GDM1 (cell line): Measurements from ENCODE around the gene ZBTB8A.
A peak's percentile ranks its signal among the peaks of the same experiment; 100 is the strongest.
"Not testable (repeated sequence)": the region's sequence is repeated elsewhere in the genome, so short reads cannot be mapped to it uniquely, and the experiment has no call there.

Experiments
- DNase-seq: peaks from one replicate; lab custom pipeline; 2025; lab: John Stamatoyannopoulos, UW

The ZBTB8A gene

DNA sequence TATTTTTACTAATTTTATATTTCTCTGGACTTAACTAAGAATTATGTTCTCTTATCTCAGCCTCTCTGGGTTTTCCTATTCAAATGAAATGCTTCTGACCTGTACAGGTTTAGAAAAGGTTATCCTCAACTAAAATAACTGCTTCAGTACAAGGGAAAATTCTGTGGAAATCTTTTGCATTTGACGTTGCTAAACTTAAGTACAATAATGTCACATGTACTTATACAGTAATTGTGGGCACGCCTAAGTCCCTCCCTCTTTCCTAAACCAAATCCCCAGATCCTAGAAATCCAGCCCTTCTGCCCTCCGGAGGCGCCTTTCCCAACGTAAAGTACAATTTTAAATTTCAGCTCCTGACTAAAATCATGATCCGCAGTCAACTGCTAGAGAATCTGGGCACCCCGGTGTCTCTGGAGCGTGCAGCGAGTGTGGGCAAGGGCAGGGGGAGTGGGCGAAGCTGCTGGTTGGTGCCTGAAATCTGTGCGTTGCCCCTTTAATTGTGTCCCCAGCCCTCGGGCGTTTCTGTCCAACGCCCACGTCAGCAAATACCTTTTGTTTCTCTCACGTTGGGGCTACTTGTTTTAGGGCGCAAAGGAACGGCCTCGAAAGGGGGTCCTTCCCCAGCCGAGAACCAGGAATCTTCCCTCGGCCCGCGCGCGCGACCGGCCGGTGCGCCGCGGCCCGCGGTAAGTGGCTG, at the start of gene ZBTB8A:
Gene ZBTB8A (plus strand): TSS at position 541 of the 697 bp plus-strand sequence. CDS start 53,505 bp downstream, outside the sequence.
- peak; percentile 42 for DNase-seq

DNA sequence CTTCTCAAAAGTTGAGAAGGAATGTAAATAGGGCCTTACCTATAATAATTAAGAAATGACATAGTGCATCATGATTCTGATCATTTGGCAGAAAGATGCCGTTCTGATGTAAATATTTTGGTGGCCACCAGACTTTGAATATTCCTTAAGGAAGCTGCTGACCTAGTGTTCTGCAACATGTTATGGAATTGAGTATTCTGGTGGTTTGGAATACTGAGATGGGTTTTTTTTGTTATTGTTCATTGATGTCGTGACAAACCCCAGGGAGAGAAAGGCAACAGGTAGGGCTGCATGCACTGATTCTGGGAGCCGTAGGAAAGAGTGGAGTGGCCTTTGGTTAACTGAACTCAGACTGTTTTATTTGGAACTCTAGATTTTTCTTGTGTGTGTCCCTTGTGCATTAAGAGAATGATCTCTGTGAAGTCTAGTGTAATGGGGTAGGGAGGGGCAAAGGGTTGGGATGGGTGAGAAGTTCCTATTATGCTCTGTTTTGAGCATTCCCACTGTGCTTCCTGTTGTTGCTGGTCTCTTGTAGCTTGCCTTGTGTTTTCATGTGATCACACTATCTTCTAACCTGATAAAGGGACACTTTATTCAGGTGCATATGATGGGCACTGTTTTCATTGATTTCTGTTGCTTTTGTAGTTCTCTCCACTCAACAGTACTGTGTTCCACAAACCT, 49.3 kb upstream of the ZBTB8A start:
- DNase-seq, result no peak

DNA sequence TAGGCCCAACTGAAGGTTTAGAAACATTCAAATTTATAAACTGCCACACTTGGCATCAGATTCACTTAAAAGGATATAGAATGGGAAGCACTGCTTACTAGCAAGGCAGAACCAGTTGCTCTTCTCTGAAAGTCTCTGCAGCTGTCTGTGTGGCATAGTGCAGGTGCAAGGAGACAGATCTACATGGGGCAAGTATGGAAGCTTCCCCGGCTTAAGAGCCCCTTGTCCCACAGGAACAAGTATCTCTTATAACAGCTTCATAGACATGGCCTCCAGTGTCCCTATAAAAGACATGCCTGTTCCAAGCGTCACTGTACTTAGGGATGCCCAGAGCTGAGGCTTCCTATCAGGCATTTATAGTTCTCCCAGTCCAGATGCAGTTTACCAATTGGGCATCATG, 47.8 kb upstream of the ZBTB8A start:
- DNase-seq, result no peak

DNA sequence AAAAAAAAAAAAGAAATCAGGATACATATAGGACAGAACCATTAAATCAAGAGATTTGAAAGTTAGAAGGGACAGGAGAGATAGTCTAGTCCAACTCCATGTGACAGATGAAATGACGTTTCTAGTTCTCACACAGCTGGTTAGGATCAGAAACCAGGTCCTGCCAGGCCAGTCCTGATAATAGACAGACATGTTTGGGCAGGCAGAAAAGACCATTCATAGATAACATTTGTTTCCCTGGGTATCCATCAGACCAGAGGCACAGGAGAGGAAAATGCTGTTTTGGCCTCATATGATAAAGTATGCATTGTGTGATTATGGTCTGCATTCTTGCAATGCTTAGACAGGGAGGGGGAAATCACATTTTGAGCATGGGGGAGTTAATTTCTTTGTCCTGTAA, 45.0 kb upstream of the ZBTB8A start:
- no peak for DNase-seq

DNA sequence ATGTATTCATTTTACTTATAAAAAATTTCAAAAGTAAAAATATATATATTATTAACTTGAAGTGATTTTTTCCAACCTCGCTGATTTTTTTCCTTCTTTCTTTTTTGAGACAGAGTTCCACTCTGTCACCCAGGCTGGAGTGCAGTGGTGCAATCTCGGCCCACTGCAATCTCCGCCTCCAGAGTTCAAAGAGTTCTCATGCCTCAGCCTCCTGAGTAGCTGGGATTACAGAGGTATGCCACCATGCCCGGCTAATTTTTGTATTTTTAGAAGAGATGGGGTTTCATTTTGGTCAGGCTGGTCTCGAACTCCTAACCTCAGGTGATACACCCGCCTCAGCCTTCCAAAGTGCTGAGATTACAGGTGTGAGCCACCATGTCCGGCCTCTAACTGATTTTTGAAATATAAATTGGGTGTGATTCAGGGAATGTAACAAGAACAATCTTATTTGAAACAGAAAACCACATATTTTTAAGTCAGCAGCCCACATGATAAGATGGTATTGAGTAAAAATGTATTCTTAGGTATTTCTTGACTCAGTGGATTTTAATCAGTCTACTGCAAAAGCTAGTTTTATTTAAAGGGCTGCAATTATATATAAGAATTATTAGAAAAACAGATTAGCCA, 44.4 kb upstream of the ZBTB8A start:
- no peak for DNase-seq

DNA sequence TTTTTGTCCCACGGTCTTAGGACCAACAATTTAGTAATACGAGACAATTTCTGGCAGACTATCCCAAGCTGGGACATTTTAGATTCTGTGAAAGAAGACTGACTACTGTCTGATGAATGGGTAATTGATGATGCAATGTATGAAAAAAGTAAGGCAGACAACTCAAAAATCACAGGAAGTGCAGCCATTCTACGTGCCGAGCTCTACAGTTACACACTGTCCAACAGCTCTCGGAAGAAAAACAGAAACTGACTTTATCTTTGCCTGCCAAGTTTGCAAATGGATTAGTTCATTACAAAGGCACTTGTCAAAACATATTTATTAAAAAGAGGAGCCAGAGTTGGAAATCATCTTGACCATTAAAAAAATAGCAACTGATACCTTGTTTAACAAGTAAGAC, 43.1 kb upstream of the ZBTB8A start:
- no peak for DNase-seq

DNA sequence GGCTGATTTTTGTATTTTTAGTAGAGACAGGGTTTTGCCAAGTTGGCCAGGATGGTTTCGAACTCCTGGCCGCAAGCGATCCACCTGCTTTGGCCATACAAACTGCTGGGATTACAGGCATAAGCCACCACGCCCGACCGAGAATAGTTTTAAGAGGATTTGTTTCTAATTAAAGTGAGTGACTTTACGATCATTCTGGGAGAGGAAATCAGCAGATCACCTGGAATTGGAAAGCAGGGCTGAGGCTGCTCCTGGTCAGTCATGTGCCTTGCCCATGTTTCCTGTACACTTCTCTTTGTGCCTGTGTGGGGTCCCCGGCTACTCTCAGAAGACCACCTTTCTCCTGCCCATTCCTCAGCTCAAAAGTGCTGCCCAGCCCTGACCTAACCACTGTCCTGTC, 40.5 kb upstream of the ZBTB8A start:
- DNase-seq, result no peak

DNA sequence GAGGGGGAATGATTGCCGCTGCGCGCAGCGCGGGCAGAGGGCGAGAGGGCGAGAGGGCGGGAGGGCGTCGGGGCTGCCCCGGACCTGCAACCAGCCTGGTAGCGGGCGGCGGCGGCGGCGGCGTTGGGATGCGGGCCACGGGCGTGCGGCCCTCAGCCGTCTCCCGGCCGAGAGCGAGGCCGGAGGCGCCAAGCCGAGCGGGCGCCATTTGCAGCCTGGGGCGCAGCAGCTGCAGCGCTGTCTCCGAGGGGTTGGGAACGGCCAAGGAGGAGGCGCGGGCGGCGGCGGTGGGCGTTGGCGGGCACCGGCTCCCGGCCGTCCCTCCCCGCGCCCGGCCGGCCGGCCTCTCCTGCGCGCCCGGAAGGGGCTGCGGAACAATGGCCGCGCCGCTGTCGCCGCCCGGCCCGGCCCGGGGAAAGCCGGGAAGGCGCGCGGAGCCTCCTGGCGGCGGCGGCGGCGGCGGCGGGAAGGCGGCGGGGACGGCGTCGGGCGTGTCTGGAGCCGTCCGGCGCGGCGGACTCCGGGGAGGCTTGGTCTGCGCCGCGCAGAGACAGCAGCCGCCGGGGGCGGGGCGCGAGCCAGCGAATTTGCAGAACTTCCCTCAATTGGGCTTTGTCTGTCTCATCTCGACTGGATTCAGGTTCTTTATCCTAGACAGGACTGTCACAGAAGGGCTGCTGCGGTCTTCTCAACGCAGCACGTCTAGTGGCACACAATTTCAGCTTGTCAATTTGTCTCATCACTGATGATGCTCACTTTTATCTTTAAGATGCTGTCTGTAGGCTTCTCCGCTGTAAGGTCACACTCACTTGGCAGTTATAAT, 38.6 kb upstream of the ZBTB8A start:
- peak; percentile 79 for DNase-seq

DNA sequence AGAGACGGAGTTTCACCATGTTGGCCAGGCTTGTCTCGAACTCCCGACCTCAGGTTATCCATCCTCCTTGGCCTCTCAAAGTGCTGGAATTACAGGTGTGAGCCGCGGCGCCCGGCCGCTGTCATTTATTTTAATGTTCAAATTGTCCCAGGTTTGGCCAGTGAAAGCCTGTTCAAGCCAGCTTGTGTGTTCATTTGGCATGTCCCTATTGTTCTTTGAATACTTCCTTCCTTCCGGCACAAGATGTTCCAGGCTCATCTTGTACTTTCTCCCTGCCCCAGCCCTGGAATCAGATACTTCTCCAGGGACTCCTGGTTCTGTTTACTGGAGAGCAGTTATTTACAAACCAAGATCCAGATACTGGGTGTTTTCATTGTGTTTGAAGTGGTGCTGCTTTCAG, 37.4 kb upstream of the ZBTB8A start:
- DNase-seq, result no peak

DNA sequence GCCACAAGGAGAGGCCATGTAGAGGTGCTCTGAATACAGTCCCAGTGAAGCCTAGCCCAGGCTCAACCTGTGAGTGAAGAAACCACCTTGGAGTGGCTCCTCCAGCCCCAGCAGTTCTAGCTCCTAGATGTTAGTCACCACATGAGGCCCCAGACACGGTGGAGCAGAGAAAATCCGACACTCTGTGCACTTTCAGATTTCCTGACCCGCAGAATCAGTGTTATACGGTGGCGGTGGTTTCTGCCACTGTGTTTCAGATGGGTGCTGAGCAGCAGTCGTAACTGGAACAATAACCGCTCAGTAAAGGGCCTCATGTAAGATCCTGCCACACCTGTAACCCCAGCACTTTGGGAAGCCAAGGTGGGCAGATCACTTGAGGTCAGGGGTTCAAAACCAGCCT, 36.1 kb upstream of the ZBTB8A start:
- DNase-seq, result no peak

DNA sequence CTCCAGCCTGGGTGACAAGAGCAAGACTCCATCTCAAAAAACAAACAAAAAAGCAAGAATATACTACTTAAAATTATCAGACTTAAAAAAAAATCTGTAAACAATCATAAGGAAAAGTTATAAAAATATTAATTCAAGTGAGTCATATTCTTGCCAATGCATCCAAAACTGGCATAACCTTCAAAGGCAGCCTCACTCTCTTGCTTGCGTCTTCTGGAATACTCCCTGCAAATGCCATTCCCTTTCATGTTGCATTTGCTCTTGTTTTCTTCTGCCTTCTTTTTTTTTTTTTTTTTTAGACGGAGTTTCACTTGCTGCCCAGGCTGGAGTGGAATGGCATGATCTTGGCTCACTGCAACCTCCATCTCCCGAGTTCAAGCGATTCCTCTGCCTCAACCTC, 32.2 kb upstream of the ZBTB8A start:
- no peak for DNase-seq

DNA sequence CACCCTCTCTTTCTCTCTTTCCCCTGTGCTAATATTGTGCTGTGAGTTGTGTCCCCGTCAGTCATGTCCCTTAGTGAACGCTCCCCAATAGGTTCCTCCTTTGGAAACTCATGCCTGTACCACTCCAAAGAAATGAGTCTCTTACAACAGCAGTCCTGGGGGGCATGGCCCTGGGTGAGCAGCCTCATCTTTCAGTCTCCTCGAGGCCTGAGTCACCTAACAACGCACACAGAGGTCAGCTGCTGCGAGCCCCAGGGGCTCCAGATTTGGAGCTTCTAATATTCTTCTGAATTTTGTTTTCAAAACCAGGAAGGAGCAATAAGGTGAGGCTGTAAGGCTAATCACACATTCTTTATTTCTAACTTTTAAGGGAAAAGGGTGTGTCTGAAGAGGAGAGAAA, 30.5 kb upstream of the ZBTB8A start:
- no peak for DNase-seq

DNA sequence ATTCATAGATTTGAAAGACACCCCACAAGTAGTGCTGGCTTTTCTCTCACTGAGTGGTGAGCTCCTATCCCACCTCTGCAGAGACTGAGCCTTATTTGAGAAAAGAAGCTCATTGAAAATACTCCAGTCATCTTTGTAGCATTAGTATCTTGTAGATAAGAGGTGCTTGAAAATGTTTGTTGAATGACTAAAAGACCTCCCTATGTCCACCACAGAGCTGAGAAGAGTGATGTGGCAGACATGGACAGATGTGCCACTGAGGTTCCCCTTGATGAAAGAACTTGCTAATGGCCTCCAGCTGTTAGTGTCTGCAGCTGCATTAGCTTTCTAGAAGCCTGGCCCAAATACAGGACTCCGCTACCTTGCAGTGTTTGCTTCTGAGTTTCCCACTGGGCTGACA, 29.3 kb upstream of the ZBTB8A start:
- DNase-seq, result no peak

DNA sequence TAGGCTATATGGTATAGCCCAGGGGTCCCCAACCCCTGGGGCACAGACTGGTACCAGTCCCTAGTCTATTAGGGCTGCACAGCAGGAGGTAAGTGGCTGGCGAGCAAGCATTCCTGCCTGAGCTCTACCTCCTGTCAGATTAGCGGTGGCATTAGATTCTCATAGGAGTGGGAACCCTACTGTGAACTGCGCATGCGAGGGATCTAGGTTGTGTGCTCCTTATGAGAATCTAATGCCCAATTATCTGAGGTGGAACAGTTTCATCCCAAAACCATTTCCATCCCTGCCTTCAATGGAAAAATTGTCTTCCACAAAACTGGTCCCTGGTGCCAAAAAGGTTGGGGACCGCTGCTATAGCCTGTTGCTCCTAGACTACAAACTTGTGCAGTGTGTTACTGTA, 22.8 kb upstream of the ZBTB8A start:
- no peak for DNase-seq

DNA sequence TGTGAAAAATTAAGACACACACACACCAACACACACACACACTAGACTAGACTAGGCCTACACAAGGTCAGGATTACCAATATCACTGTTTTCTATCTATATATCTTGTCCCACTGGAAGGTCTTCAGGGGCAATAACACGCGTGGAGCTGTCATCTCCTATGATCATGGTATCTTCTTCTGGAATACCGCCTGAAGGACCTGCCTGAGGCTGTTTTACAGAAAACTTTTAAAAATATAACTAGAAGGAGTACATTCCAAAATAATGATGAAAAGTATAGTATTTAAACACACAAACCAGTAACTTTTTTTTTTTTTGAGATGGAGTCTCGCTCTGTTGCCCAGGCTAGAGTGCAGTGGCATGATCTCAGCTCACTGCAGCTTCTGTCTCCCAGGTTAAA, 20.3 kb upstream of the ZBTB8A start:
- DNase-seq, result no peak

DNA sequence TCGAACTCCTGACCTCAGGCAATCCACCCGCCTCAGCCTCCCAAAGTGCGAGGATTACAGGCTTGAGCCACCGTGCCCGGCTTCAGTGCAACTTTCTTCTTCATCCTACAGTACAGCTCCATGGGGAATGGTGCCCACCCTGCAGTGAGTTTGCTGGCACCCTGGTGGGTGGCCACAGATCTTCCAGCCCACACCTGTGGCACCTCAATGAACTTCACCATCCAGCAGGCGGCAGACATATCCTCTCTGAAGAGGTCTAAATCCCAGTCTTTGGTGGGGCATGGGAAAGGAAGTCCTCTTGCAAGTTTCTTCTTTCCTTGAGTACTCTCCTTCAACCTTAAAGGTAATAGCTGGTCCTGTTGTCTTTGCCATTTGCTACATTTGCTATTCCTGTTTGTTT, 18.1 kb upstream of the ZBTB8A start:
- no peak for DNase-seq

DNA sequence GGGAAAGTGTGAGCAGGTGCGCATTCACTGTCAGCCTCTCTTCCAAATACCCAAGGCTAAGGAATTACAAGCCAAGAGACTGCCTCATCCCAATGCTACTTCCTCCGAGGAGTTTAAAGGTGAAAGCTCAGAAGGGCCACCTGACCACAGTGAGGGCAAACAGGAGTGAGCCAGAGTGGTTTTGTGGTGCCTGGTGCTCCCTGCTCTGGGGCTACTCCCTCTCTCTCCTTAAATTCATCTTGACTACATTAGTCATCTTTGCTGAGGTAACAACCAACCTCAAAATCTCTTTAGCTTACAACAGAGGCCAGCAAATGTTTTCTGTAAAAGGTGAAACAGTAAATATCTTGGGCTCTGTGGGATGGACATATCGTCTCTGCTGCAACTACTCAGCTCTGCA, 14.2 kb upstream of the ZBTB8A start:
- peak; percentile 4 for DNase-seq

DNA sequence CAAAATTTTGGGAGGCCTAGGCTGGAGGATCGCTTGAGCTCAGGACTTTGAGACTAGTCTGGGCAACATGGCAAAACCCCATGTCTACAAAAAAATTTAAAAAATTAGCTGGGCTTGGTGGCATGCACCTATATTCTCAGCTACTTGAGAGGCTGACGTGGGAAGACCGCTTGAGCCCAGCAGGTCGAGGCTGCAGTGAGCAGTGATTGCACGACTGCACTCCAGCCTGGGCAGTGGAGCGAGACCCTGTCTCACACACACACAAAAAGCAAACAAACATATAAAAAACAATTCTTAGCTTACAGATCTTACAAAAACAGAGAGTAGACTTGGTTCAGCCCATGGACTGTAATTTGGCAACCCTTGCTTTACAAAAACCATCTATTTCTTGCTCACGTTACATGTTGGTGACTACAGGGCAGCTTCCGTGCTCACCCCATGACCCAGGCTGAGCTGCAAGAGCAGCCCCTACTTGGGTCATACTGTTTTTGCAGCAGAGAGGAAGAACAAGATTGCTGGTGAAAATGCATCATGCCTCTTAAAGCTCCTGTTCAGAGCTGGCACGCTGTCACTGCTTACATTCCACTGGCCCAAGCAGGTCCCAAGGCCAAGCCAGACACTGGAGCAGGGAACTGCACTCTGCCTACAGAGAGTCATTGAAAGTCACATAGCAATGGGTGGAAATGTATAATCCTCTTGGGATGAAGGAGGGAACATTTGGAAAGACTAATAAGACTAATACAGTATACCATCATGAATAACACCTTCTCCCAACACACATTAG, 13.4 kb upstream of the ZBTB8A start:
- DNase-seq, result no peak

DNA sequence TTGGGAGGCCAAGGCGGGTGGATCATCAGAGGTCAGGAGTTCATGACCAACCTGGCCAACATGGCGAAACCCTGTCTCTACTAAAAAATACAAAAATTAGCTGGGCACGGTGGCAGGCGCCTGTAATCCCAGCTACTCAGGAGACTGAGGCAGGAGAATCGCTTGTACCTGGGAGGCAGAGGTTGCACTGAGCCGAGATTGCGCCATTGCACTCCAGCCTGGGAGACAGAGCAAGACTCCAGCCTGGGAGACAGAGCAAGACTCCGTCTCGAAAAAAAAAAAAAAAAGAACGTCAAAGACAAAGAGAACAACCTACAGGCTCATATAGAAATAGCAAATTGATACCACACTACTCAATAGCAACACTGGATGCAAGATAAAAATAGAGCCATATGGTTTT, 10.7 kb upstream of the ZBTB8A start:
- not testable (repeated sequence) for DNase-seq

DNA sequence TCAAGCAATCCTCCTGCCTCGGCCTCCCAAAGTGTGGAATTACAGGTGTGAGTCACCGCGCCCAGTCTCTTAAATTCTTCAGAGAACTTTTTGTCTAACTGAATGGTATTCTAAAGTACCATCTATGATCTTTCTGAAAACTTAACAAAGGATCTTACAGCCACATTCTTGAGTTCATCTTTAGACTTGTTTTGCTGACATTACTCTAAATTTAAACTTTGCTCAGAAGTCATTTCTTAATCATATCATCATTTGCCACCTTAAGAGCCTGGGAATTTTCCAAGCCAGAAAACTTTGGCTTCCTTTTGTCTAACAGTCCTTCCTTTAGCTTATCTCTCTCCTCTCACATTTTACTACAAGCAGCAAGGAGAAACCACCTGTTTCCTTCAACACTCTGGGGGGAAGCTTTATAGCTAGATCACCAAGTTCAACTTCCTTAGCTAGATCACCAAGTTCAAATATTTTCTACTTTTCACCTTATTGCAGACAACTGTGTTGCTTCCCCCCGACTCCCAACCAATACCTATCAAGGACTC, 5.4 kb upstream of the ZBTB8A start:
- DNase-seq, result peak; percentile 83

DNA sequence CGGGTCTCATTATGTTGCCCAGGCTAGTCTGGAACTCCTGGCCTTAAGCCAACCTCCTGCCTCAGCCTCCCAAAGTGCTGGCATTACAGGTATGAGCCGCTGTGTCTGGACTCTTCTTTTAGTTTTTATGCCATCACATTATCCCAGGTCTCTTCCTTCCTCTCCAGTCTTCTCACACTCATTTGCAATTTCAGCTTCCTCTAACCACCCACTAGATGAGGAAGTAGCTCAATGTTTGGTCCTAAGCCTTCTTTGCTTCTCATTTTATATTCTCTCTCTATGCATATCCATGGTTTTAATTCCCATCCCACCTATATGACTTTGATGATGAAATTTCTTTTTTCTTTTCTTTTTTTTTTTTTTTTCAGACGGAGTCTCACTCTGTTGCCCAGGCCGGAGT, 3.1 kb upstream of the ZBTB8A start:
- DNase-seq, result peak; percentile 41

DNA sequence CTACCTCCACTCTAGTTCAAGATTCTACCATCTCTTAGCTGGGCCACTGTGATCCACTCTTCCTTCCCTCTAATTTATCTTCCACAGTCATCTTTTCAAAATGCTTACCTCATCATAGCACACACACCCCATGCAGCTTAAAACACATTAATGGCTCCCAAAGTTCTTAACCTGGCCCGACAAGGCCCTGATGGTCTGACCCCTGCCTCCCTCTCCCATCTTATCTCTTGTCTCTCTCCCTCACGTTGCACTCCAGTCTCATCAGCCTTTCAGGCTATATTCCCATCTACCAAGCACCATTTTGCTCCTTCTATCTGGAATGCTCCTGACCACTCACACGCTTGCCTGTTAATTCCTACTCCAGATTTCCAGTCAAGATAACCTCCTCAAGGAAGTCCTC, 2.5 kb upstream of the ZBTB8A start:
- no peak for DNase-seq
